ENCODE data around the gene PRICKLE3.
"Not testable (repeated sequence)": the region's sequence is repeated elsewhere in the genome, so short reads cannot be mapped to it uniquely, and the experiment has no call there.

The PRICKLE3 gene

GRCh38 chrX:49176421-49177326, 9.5 kb downstream of the PRICKLE3 start:
- DNase-seq (ENCODE audit: insufficient read length, low spot score) (no peak), FAIRE-seq (no peak)
- TF ChIP-seq POLR2A (IDR thresholded peaks at IDR 0.05; ENCODE audit: low read depth, low read length) (no peak), POU2F2 (IDR thresholded peaks at IDR 0.05; ENCODE audit: low read depth, low read length) (no peak), PAX5 (IDR thresholded peaks at IDR 0.05; ENCODE audit: insufficient read depth, low read length, severe bottlenecking) (no peak), SPI1 (IDR thresholded peaks at IDR 0.05; ENCODE audit: low read depth, low read length) (no peak), TAF1 (IDR thresholded peaks at IDR 0.05; ENCODE audit: low read depth, low read length) (no peak), POLR2AphosphoS5 (IDR thresholded peaks at IDR 0.05; ENCODE audit: low read depth, low read length) (no peak)

DNA sequence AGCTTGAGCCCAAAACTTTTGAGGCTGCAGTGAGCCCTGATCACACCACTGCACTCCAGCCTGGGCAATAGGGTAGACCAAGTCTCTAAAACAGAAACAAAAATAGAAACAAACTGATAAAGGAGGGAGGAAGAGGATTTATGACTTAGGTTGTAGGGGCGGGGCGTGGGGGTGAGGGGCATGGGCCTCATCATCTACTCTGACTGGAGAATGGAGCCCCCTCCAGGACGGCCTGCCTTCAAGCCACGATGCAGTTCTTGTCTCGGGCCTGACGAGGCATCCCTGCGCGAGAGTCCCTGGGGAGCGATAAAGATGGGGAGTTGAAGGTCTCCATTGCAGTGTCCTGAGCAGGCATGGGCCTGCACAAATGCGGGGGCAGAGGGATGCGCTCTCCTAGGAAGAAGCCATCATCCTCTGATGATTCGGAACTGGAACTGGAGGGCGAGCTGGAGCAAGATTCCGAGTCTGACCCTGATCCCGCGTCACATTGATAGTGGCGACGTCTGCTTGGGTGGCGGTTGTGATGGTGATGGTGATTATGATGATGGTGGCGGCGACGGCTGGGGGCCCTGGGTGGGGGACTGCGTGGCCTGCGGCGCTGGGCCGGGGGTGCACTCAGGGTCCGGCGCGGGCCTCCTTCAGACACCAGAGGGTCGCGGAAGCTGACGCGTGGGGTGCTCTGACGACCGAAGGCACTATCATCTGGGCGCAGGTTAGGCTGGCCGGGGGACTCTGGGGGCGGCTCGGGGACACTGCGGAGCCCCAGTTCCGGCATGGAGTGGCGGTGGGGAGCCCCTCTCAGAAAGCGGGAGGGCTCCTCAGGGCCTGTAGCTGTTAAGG, 10.5 kb downstream of the PRICKLE3 start:
- FAIRE-seq: peak; percentile 38
- TF ChIP-seq PAX5 (IDR thresholded peaks at IDR 0.05; ENCODE audit: insufficient read depth, low read length, severe bottlenecking): no peak
- DNase-seq (ENCODE audit: insufficient read length, low spot score): no peak

GRCh38 chrX:49174723-49175122, 11.4 kb downstream of the PRICKLE3 start:
- TF ChIP-seq PAX5 (IDR thresholded peaks at IDR 0.05; ENCODE audit: insufficient read depth, low read length, severe bottlenecking) (no peak), SPI1 (IDR thresholded peaks at IDR 0.05; ENCODE audit: low read depth, low read length) (no peak), TAF1 (IDR thresholded peaks at IDR 0.05; ENCODE audit: low read depth, low read length) (no peak), POU2F2 (IDR thresholded peaks at IDR 0.05; ENCODE audit: low read depth, low read length) (no peak), POLR2AphosphoS5 (IDR thresholded peaks at IDR 0.05; ENCODE audit: low read depth, low read length) (no peak), POLR2A (IDR thresholded peaks at IDR 0.05; ENCODE audit: low read depth, low read length) (no peak)
- FAIRE-seq (no peak), DNase-seq (ENCODE audit: insufficient read length, low spot score) (no peak)

DNA sequence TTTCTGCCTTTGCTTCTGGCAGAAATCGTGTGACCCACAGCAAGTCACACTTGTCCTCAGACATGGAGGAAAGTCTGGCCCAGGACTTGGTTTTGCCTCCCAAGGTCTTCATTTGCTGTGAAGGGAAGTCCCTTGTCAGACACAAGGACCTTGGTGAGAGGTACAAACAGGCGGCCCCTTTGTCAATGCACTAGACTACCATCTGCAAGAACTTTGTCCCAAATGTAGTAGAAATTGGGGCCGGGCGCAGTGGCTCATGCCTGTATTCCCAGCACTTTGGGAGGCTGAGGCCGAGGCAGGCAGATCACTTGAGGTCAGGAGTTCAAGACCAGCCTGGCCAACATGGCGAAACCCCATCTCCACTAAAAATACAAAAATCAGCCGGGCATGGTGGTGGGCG, 12.6 kb downstream of the PRICKLE3 start:
- FAIRE-seq; DNase-seq (ENCODE audit: insufficient read length, low spot score): not testable (repeated sequence)

DNA sequence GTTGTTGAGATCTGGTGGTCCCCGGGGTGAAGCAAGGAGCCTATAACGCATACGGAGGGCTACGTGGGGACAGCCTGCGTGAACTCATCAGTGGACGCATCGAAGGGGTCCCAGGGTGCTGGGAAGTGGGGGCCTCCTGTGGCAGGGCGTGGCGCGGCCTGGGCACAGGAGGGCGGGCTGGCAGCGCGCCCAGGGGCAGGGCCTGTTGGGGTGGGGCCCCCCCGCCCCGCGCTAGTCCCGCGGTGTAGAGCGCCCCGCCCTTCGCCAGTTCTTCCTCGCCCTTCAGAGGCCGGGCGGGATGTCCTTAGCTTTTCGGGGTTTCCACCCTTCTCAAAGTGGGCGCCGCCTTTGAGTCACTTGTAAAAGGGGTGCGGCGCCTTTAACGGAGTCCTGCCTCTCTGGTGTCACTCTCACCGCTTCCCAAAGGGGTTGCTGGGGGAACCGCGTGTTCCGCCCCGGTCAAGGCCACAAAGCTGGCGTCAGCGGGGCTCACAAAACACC, 13.8 kb downstream of the PRICKLE3 start:
- no peak for FAIRE-seq
- TF ChIP-seq POLR2AphosphoS5 (IDR thresholded peaks at IDR 0.05; ENCODE audit: low read depth, low read length) (no peak), POLR2A (IDR thresholded peaks at IDR 0.05; ENCODE audit: low read depth, low read length) (no peak), POU2F2 (IDR thresholded peaks at IDR 0.05; ENCODE audit: low read depth, low read length) (no peak), SPI1 (IDR thresholded peaks at IDR 0.05; ENCODE audit: low read depth, low read length) (no peak), PAX5 (IDR thresholded peaks at IDR 0.05; ENCODE audit: insufficient read depth, low read length, severe bottlenecking) (no peak), TAF1 (IDR thresholded peaks at IDR 0.05; ENCODE audit: low read depth, low read length) (no peak)
- DNase-seq (ENCODE audit: insufficient read length, low spot score): peak; percentile 52

DNA sequence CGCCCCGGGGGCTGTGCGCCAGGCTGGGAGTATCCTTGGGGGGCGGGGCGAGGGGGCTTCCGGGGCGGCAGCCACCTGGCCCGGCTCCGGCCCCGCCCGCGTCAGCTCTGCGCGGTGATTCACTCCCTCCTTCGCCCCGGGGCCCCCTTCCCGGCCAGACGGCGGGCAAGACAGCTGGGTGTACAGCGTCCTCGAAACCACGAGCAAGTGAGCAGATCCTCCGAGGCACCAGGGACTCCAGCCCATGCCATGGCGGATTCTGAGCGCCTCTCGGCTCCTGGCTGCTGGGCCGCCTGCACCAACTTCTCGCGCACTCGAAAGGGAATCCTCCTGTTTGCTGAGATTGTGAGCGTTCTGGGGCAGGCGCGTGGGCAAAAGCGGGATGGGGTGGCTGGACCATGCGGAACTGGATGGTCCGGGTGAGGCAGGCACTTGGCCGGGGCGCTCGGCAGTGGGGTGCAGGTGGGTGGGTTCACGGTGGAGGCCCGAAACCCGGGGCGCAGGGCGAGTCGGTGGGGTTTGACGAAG, 14.4 kb downstream of the PRICKLE3 start, which contains the start of gene PLP2:
TSS of gene PLP2 (plus strand) at position 147 of the 528 bp plus-strand sequence. CDS start at position 250, 103 bp downstream.
- no peak for TF ChIP-seq POU2F2 (IDR thresholded peaks at IDR 0.05; ENCODE audit: low read depth, low read length)
- no peak for TF ChIP-seq TAF1 (IDR thresholded peaks at IDR 0.05; ENCODE audit: low read depth, low read length)
- no peak for TF ChIP-seq POLR2A (IDR thresholded peaks at IDR 0.05; ENCODE audit: low read depth, low read length)
- TF ChIP-seq PAX5 (IDR thresholded peaks at IDR 0.05; ENCODE audit: insufficient read depth, low read length, severe bottlenecking): no peak
- no peak for TF ChIP-seq POLR2AphosphoS5 (IDR thresholded peaks at IDR 0.05; ENCODE audit: low read depth, low read length)
- TF ChIP-seq SPI1 (IDR thresholded peaks at IDR 0.05; ENCODE audit: low read depth, low read length): no peak
- FAIRE-seq: peak; percentile 99
- no peak for DNase-seq (ENCODE audit: insufficient read length, low spot score)

GRCh38 chrX:49167740-49168108, 18.4 kb downstream of the PRICKLE3 start:
- DNase-seq (ENCODE audit: insufficient read length, low spot score): no peak
- no peak for FAIRE-seq
- no peak for TF ChIP-seq POLR2AphosphoS5 (IDR thresholded peaks at IDR 0.05; ENCODE audit: low read depth, low read length)
- no peak for TF ChIP-seq POLR2A (IDR thresholded peaks at IDR 0.05; ENCODE audit: low read depth, low read length)
- no peak for TF ChIP-seq PAX5 (IDR thresholded peaks at IDR 0.05; ENCODE audit: insufficient read depth, low read length, severe bottlenecking)
- no peak for TF ChIP-seq SPI1 (IDR thresholded peaks at IDR 0.05; ENCODE audit: low read depth, low read length)
- no peak for TF ChIP-seq TAF1 (IDR thresholded peaks at IDR 0.05; ENCODE audit: low read depth, low read length)
- TF ChIP-seq POU2F2 (IDR thresholded peaks at IDR 0.05; ENCODE audit: low read depth, low read length): no peak

DNA sequence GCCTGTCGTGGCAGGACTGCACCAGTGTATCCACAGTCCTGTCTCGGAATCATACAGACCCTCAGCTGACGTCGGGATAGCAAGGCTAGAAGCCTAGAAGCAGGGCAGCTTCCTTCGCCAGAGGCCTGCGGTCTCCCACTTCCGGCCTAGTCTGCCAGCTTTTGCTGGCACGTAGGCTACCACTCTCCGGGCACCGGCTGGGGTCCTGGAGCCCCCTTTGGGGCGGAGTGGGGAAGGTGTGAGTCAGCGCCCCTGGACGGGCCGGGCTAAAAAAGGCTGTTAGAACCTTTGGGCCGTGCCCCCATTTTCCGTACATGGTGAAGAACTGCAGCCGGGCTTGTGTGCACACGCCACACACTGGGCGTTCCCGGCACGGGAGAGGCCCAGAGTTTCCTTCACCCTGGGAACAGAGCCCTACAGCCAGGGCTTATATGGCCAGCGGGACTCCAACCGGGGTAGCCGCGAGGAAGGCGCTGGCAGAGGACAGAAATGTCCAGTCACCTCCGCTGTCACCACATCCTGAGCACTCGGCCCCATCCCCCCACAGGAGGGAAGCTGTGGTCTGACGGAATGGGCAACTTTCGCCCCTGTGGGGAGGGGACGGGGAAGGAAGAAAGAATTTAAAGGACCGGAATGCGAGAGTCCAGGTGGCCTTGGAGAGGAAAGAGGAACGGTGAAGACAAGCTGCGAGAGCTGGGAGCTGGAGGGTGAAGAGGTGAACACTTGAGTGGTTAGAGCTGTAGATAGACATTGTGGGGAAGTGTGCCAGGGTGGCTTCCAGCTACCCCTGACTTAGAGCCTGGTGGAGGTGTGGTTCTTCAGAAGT, 19.0 kb downstream of the PRICKLE3 start:
- FAIRE-seq (peak; percentile 97), DNase-seq (ENCODE audit: insufficient read length, low spot score) (no peak)
- peak; percentile 44; the same call in 1 of the 2 replicates for TF ChIP-seq SPI1 (IDR thresholded peaks at IDR 0.05; ENCODE audit: low read depth, low read length)
- TF ChIP-seq POLR2A (IDR thresholded peaks at IDR 0.05; ENCODE audit: low read depth, low read length): no peak
- no peak for TF ChIP-seq POU2F2 (IDR thresholded peaks at IDR 0.05; ENCODE audit: low read depth, low read length)

Data from GM12891 (cell line).